HG02870 (cell line): Measurements from ENCODE around the gene RFX4.

ENCODE experiments used
- ATAC-seq: cut with Tn5 transposase; IDR thresholded peaks from one replicate; pipeline ENCODE4 v1.9.1; 2021; ENCODE audit warnings: mild to moderate bottlenecking, moderate library complexity; ENCODE audit not compliant: unreplicated experiment

Gene RFX4

DNA sequence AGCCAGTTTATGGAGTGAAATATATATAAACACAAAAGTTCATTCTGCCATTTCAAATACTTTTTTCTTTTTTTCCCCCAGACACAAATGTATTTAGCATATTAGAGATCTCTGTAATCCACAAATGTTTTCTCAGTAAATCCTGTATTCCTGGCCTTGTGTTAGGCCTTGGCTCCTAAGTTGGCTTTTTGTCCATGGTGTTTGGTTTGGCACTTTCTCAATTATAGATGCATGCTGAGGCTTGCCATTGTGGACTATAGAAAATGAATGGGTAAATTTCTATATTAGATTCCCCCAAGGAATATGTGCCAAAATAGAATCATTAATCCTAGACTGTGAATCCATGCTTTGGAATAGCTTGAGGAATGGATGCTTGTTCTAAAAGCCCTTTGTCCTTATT, 208.7 kb downstream of the RFX4 start:
- no peak for ATAC-seq

DNA sequence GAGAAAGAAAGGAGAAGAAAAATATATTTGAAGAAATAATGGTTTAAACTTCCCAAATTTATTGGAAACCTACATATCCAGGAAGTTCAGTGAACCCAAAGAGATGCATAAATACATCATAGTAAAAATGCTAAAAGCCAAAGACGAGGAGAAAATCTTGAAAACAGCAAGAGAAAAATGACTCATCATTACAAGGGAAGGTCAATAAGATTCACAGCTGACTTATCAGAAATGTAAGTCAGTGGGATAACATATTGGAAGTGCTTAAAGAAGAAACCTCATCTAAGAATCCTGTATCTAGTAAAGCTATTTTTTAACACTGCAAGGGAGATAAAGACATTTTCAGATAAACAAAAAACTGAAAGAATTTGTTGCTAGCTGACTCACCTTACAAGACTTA, 211.6 kb downstream of the RFX4 start:
- no peak for ATAC-seq

DNA sequence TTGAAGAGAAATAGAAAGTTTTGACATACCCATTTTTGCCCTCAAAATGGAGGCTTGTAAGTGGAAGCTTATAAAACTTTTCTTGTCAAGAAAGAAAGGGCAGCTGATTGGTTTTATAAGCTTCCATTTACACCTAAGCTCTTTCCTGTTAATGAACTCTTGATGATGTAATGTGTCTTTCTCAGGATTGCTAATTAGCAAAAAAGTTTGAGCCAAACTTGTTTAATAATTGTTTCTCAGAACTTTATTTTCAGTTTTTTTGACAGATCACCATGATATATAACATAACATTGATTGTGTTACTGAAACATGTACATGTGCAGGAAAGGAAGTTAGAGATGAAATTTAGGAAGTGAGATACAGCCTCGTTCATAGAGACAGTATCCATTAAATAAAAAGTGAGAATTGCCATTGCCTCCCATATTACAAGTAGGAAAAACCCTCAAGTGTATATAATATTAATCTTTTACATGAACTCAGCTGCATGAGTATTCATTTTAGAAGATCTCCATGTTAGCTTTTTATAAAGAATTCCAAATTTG, 218.4 kb downstream of the RFX4 start:
- ATAC-seq = no peak

DNA sequence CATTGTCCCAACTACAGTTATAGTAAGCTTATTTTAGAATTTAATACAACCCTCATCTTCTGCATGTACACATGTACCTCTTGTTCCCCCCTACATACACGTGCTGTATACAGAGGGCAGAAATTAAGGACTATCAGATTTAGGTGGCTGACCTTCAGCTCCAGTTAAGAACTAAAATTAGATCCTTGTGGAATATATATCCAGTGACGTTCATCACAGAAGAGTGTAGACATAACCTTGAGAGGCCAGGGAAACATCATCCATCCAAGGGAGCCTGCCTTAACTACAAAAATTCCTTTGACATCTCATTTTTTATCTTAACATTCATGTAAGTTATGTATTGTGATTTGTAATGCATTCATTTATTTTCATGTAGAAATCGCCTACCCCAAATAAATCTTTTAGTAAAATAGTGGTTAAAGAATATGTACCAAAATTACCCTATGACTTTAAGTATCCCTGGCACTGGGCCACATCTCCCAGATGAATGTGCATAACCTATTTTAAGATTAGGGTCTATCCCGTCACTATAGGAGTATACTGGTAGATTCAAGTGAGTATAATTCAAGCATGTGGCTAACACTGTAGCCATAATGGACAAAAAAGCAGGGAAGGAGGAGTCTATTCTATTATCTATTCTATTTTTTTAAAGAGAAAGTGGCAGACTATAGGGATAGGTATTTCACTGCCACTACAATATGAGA, 219.2 kb downstream of the RFX4 start:
- ATAC-seq = no peak

DNA sequence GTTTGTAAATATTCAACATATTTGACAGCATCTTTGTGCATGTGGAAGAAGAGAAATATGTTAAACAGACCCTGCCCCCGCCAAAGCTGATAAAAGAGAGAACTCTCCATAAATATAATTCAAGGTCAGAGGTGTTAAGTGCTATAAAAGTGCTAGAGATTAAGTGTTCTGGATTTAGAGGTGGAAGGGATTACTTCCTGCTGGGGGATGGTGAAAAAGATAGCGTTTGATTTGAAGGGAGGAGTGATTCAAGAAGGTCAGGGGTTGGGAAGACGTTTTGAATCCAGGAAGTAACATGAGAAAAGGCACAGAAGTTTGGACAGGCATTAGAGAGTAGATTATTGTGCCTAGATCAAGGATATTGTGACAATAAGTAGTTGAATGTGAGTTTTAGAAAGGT, 221.9 kb downstream of the RFX4 start:
- ATAC-seq = no peak
